Left lung (tissue), 10 donors: ENCODE results near the gene CMTR1. TPM values are rescaled to one million over a fixed set of nuclear protein-coding genes. Genes with fewer than 3 reads are reported as not detected.
A peak's percentile ranks its signal among the peaks of the same experiment; 100 is the strongest.

Source experiments
- ATAC-seq: fragments of 200-7000 bp; cut with Tn5 transposase; one replicate; pipeline ENCODE4 v1.9.1; 2020; ENCODE audit warnings: moderate library complexity
- DNase-seq, 4 donors: peaks; one replicate each; pipeline ENCODE4 v3.0.0-alpha.2; 2013 to 2020
- H3K27ac ChIP-seq, 2 donors: fragments of 200-600 bp; sonication (generic) in 1 of 2; one replicate each; pipeline versions ENCODE4 v1.5.0 to v1.8.0; 2020 to 2021
- H3K27me3 ChIP-seq, 2 donors: fragments of 200-600 bp; sonication (generic) in 1 of 2; one replicate each; pipeline versions ENCODE4 v1.5.0 to v1.8.0; 2020 to 2021
- H3K36me3 ChIP-seq, 2 donors: fragments of 200-600 bp; sonication (generic) in 1 of 2; one replicate each; pipeline versions ENCODE4 v1.5.0 to v1.8.0; 2020 to 2021
- H3K4me1 ChIP-seq, 2 donors: fragments of 200-600 bp; one replicate each; pipeline ENCODE4 v1.8.0; 2021
- H3K4me3 ChIP-seq, 2 donors: fragments of 200-600 bp; sonication (generic) in 1 of 2; one replicate each; pipeline versions ENCODE4 v1.5.0 to v1.8.0; 2020 to 2021; ENCODE audit warnings: mild to moderate bottlenecking in 1 of 2
- H3K9me3 ChIP-seq, 2 donors: fragments of 200-600 bp; sonication (generic) in 1 of 2; one replicate each; pipeline versions ENCODE4 v1.5.0 to v1.8.0; 2020 to 2021
- intact Hi-C, 2 donors: fragments of 100-400 bp; cut with DNase I; formaldehyde crosslinking; loops; one replicate each; pipeline versions ENCODE4 v1.11.2 to v1.14.2; 2022
- polyA plus RNA-seq, 6 donors: library from polyadenylated mRNA; unstranded; fragments of 120-200 nt; gene quantifications; one replicate each; pipeline ENCODE4 v1.2.1, GENCODE V29; 2013; ENCODE audit not compliant: insufficient read length in 6 of 6
- total RNA-seq, 2 donors: library from RNA; stranded (reverse); fragmentation: NEBNext Ultra II Directional; extraction: Animal tissue kit (Norgen Biotek cat#: 25700); gene quantifications; one replicate each; pipeline ENCODE4 v1.2.1, GENCODE V29; 2021
- TF ChIP-seq, protein P1 (sequence below), 2 donors: fragments of 200-600 bp; sonication (generic) in 1 of 2; IDR thresholded peaks; one replicate each; pipeline versions ENCODE4 v1.5.0 to v1.8.0; 2021; ENCODE audit warnings: antibody characterized with exemption in 2 of 2
- donor health status: DM: no; HTN: yes; CAD: no.
- donor health status: DM: no; HTN: no; CAD: no.

Gene CMTR1
- total and polyA plus RNA-seq, 8 donors = 36.1 to 54.4 (median 51.1) TPM

DNA sequence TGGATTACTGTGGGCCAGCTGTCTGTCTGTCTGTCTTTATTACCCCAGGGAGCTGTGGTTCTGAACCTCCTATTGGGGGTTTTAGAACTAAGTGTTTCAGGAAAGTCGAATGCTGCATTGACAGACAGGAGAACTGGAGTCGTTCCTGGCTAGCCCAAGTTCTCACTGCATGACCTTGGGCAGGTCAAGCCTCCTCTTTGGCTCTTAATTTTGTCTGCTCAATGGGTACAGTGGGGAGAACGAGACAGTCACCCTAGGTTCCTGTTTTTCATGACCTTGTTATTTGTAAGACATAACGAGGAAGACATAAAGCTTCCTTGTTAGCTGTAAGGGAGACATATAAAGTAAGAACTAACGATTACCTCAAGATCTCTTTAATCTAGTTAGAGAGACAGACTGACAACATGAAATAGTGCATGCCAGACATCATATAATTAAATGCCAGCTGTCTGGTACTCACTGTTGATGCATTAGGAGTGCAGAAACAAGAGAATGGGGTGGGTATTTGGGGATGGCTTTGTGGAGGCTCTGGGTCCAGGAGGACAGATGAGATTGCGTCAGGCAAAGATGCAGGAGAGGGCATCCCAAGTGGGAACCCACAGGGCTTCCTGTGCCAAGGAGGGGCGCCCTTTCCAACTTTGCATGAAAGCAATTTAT is 70.4 kb downstream of the CMTR1 start:
- TF ChIP-seq, protein P1, sequence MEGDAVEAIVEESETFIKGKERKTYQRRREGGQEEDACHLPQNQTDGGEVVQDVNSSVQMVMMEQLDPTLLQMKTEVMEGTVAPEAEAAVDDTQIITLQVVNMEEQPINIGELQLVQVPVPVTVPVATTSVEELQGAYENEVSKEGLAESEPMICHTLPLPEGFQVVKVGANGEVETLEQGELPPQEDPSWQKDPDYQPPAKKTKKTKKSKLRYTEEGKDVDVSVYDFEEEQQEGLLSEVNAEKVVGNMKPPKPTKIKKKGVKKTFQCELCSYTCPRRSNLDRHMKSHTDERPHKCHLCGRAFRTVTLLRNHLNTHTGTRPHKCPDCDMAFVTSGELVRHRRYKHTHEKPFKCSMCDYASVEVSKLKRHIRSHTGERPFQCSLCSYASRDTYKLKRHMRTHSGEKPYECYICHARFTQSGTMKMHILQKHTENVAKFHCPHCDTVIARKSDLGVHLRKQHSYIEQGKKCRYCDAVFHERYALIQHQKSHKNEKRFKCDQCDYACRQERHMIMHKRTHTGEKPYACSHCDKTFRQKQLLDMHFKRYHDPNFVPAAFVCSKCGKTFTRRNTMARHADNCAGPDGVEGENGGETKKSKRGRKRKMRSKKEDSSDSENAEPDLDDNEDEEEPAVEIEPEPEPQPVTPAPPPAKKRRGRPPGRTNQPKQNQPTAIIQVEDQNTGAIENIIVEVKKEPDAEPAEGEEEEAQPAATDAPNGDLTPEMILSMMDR (IDR thresholded peaks at IDR 0.05) = no peak
- DNase-seq (no peak), ATAC-seq (no peak)
- H3K27ac ChIP-seq = peak overlapping the region in 1 of 2 donors; percentile 9
- H3K4me1 ChIP-seq = peaks cover 3 to 13% of the 10 kb centered on the region in 2 donors
- no peaks in the 10 kb centered on the region for H3K27me3 ChIP-seq
- no peaks in the 10 kb centered on the region for H3K9me3 ChIP-seq
- H3K36me3 ChIP-seq = no peaks in the 10 kb centered on the region
- intact Hi-C loops = no loop called here
- no peak overlapping the region for H3K4me3 ChIP-seq

DNA sequence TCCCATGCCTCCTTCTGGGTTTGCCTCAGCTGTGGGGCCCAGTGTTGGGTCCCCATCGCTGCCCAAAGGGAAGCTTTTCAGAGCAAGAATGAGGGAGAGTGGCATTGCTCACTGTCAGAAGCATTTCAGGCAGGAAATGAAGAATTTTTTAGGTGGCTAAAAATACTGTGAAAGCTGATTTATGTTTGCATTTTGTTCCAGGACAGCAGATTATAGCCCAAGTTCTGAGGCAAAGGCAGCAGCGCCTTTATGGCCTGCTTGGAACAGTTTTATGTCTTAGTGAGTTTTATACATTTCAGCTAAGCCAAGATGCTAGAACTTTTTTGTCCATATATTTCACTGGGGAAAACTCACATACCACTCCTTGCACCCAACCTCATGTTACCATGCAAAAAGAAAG is 71.0 kb downstream of the CMTR1 start:
- Histone ChIP-seq H3K4me1 (peaks cover under 1 to 8% of the 10 kb centered on the region in 2 donors), H3K4me3 (no peak overlapping the region), H3K36me3 (no peaks in the 10 kb centered on the region), H3K27me3 (no peaks in the 10 kb centered on the region), H3K27ac (peak overlapping the region in 1 of 2 donors; percentile 9), H3K9me3 (no peaks in the 10 kb centered on the region)
- ATAC-seq (no peak), DNase-seq (no peak)
- TF ChIP-seq, protein P1 (IDR thresholded peaks at IDR 0.05) = no peak
- intact Hi-C loops = no loop called here

DNA sequence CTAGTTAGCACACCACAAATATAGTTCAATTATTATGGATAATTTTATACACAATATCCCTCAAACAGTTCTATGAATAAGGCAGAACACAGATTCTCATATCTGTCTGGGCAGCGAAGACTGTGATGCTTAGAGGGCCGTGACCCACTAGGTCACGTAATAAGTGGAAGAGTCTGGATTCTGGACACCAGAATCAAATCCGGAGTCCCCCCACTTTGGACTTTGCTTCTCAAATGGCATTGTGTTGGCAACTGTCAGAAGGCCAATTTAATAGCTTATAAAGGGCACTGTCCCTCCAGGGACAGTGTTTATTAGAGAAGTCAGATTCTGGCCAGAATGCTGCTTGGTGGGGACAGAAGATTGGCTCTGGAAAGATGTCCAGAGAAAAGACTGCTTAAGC is 73.5 kb downstream of the CMTR1 start:
- ATAC-seq (no peak), DNase-seq (no peak)
- H3K36me3 ChIP-seq = no peaks in the 10 kb centered on the region
- no peaks in the 10 kb centered on the region for H3K4me1 ChIP-seq
- H3K27me3 ChIP-seq = peaks cover 0 to 10% of the 10 kb centered on the region in 2 donors
- no peaks in the 10 kb centered on the region for H3K9me3 ChIP-seq
- no peak overlapping the region for H3K4me3 ChIP-seq
- no peak overlapping the region for H3K27ac ChIP-seq
- TF ChIP-seq, protein P1 (IDR thresholded peaks at IDR 0.05) = no peak
- intact Hi-C loops = no loop called here

DNA sequence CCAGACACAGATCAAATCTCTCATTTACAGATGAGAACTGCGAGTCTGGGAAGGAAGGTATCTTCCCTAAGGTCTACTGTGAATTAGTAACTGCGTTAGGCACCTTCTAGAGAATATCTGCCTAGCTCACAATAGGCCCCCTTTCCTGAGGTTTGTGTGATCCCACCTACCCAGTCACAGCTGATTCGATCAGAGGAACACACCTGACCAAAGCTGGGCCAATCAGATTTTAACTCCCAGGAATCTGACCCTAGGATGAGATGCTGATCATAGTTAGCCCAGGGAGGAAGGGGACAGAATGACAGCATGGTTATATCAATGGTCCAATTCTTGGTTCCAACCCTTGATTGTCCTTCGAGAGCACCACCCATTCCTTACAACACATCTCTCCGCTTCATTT is 74.1 kb downstream of the CMTR1 start:
- no peaks in the 10 kb centered on the region for H3K9me3 ChIP-seq
- no peaks in the 10 kb centered on the region for H3K36me3 ChIP-seq
- H3K4me1 ChIP-seq = no peaks in the 10 kb centered on the region
- TF ChIP-seq, protein P1 (IDR thresholded peaks at IDR 0.05) = no peak
- DNase-seq (no peak), ATAC-seq (no peak)
- peaks cover 0 to 16% of the 10 kb centered on the region in 2 donors for H3K27me3 ChIP-seq
- H3K27ac ChIP-seq = no peak overlapping the region
- intact Hi-C loops = no loop called here
- no peak overlapping the region for H3K4me3 ChIP-seq

DNA sequence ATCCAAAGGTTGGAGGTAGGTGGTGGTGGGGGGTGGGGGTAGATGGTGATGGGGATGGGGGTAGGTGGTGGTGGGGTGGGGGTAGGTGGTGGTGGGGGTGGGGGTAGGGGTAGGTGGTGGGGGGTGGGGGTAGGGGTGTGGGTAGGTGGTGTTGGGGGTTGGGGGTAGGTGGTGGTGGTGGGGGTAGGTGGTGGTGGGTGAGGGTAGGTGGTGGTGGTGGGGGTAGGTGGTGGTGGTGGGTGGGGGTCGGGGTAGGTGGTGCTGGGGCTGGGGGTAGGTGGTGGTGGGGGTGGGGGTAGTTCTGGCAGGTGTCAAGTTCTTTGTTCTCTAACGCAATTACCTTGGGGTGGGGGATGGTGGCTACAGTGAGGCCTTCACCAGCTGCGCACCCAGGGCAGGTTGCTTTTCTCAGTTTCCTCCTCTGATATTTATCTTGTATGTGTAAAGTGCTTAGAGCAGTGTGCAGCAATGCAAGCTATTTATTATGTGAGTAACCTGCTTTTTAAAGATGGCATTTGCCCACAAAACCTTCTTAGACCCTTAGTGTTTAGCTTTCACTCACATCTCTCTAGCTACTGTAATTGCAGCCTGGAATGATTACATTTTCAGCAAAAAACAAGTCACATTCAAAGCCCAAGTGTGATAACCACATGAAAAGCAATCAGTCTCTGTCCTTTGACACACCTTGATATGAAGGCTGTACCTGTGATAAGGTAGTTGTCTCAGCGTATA is 74.8 kb downstream of the CMTR1 start:
- Histone ChIP-seq H3K27me3 (peaks cover 0 to 24% of the 10 kb centered on the region in 2 donors), H3K4me1 (no peaks in the 10 kb centered on the region), H3K36me3 (no peaks in the 10 kb centered on the region), H3K4me3 (no peak overlapping the region), H3K27ac (no peak overlapping the region), H3K9me3 (no peaks in the 10 kb centered on the region)
- TF ChIP-seq, protein P1 (IDR thresholded peaks at IDR 0.05) = no peak
- intact Hi-C loops = no loop called here
- DNase-seq (no peak), ATAC-seq (no peak)
